NOMO-1 treated with DMSO at 0.1 percent for 48 hours (cell line): ENCODE measurements around the gene CRCP.
"Not testable (repeated sequence)": the region's sequence is repeated elsewhere in the genome, so short reads cannot be mapped to it uniquely, and the experiment has no call there.

Experiments
- DNase-seq: peaks from one replicate; lab custom pipeline; 2025; ENCODE audit not compliant: unreplicated experiment; lab: John Stamatoyannopoulos, UW

The CRCP gene

DNA sequence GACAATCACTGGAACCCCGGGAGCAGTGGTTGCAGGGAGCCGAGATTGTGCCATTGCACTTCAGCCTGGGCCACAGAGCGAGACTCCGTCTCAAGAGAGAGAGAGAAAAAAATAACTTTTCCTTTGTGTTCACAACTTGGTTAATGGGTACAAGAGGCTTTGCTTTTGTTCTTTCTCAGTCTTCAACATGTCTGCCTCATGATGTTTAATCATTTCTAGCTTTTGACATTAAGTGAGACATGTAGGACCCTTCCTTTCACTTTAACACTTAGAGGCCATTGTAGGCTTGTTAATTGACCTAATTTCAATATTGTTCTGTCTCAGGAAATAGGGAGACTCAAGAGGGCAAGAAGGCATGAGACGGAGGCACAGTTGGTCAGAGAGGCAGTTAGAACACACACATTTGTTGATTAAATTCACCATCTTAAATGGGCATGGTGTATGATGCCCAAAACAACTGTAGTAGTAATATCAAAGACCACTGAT, 9.3 kb upstream of the CRCP start:
- DNase-seq: no peak

GRCh38 chr7:66108410-66108809, 6.2 kb upstream of the CRCP start:
- not testable (repeated sequence) for DNase-seq

GRCh38 chr7:66110856-66111255, 3.8 kb upstream of the CRCP start:
- no peak for DNase-seq

DNA sequence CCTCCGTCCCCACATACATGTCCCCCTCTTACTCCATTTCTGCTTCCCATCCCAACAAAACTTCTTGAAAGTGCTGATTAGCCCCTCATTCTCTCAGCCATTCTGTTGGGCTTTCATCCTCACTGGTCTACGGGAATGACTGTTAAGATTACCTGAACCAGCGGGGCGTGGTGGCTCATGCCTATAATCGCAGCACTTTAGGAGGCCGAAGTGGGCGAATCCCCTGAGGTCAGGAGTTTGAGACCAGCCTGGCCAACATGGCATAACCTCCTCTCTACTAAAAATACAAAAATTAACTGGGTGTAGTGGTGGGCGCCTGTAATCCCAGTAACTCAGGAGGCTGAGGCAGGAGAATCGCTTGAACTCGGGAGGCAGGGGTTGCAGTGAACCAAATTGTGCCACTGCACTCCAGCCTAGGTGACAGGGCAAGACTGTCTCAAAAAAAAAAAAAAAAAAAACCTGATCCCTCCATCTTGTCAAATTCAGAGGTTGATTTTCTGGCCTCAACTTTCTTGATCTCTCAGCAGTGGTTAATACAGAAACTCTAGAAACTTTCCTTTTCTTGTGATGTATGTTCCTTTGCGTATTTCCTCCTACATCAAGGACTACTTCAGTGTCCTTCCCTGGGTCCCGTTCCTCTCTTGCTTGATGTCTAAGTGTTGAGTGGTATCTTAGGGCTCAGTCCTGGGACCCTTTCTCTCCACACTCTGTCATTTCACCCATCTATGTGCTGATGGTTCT, 2.2 kb downstream of the CRCP start:
- DNase-seq: not testable (repeated sequence)

DNA sequence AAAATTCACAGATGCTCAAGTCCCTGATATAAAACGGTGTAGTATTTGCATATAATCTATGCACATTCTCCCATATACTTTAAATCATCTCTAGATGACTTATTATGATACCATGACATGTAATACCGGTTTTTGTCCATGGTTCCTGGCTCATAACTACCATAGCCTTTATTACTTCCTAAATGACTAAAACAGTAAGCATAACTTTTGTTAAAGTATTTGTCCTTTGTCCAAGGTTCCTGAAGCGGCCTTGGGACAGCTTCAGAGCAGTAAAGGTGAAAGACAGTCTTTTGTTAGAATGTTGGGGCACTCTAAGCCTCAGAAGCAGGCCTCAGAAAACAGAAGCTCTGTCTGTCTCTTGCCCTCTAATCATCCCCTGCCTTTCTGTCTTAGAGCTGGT, 4.0 kb downstream of the CRCP start:
- no peak for DNase-seq

DNA sequence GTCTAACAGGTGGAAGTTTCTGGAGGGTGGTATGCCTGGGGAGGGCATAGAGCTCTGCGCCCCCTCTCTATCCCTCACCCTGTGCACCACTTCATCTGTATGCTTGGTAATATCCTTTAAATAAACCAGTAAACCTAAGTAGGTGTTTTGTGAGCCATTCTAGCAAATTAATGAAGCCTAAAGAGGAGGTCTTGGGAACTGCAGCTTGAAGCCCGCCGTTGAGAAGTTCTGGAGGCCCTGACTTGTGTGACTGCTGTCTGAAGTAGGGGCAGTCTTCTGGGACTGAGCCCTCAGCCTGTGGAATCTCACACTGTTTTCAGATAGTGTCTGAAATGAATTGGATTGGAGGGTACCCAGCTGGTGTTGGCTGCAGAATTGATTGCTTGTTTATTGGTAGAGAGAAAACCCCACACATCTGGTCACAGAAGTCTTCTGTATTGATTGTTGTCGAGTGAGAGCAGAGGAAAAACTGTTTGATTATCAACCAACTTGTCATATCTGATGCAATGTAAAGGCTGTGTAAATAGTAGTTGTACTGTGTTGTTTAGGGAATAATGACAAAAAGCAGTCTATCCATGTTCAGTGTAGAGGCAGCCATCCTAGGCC, 4.7 kb downstream of the CRCP start:
- no peak for DNase-seq

- no peak for DNase-seq
Measured at GRCh38 chr7:66123175-66123528, 8.5 kb downstream of the CRCP start.

DNA sequence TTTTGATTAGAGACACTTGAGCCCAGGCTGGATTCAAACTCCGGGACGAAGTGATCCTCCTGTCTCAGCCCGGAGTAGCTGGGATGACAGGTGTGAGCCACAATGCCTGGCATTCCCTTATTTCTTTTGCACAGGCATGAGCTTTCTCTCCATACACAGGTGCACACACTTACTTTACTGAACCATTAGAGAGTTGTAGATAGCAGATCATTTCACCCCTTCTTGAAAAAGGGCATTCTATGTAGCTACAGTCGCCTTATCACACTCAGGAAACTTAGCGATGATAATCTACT, 9.9 kb downstream of the CRCP start:
- not testable (repeated sequence) for DNase-seq

DNA sequence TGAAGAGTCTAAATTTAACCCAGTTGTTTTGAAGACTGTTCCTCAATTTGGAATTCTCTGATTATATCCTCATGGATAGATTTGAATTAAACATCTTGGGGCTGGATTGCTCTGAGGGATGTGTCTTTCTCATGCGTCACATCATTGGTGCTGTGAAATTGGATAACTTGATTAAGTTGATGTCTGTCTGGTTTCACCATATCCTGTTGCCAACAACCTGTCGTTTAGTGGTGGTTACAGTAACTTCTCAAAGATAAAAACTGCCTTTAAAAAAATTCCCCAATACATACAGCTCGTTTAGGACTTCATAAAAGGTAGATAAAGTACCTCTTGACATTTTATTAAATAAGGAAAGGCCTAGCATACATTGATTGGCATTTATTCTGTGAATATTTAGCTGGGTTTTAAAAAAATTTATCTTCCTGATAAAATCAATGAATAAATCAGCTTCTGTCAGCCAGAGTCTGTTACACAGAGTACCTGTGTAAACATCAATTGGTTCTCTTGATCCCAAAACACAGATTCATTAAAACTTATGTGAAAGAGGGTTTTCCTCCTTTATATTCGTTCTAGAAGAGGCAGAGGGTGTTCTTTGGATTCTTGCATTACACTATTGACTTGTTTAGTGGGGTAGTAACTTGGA, 10.5 kb downstream of the CRCP start:
- DNase-seq: peak; percentile 26

DNA sequence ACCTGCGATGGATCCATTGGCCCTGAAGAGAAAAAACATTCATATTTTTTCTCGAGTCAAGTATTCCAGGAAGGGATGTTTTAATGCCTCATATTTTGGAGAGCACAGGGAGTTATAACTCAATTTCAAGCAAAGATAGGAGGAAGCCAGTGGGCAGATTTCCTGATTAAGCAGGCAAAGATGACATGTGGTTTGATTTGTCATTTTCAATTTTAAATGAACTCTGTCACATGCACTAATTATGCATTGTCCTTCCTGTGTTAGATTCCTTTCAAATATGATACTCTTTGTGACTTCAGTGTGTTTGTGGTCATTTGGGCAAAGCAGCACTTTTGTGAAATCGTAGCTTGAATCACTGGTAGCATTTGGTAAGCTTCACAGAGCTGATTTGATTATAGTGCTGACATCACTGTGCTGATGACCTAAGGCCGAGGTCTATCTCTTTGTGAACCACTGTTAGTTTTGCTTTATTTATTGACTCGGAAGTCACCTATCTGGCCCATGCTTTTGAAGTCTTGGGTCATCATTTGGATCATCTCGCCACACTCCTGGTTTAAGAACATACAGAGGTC, 11.2 kb downstream of the CRCP start:
- DNase-seq: not testable (repeated sequence)

DNA sequence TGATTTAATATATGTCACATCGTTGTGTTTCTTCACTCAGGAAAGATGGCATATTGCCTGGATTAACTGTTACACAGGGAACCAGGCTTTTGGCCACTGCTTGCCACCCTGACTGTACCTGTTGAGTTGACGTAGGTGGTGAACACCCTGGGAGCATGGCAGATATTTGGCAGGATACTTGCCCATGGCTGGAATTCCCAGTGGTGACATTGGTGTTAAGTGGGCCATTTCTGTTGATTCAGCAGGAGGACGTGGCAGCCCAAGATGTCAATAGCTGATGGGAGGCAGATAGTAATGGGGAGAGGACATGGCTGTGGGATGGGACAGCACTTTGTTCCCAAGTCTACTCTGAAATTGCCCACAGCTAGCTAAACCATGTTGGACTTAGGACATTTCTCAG, 12.5 kb downstream of the CRCP start:
- not testable (repeated sequence) for DNase-seq

GRCh38 chr7:66138994-66139752, 24.5 kb downstream of the CRCP start:
- no peak for DNase-seq

- DNase-seq: no peak
Measured at GRCh38 chr7:66140924-66141323, 26.3 kb downstream of the CRCP start.

GRCh38 chr7:66142334-66142733, 27.7 kb downstream of the CRCP start:
- DNase-seq: no peak

- DNase-seq: no peak
Measured at GRCh38 chr7:66142996-66143395, 28.3 kb downstream of the CRCP start.

DNA sequence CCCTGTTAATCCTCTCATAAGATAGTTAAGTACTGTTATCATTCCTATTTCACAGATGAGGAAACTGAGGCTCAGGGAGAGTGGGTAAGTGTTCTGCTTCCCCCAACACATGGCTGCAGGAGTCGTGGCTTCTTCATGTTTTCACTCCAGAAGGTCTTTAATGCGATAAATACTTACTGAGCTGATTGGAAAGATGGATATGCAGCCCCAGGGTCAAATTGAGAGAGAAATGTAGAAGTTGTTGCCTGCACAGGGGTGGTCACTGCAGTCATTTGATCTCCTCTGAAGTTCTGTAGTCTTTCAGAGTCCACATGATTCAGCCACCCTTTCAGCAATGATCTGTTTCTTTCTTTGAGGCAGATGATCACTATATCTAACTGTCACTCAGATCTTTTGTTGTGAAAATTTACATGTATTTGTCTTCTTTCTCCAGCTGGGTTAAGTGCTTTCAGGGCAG, 29.3 kb downstream of the CRCP start:
- no peak for DNase-seq

- no peak for DNase-seq
Measured at GRCh38 chr7:66145400-66146104, 30.9 kb downstream of the CRCP start.

DNA sequence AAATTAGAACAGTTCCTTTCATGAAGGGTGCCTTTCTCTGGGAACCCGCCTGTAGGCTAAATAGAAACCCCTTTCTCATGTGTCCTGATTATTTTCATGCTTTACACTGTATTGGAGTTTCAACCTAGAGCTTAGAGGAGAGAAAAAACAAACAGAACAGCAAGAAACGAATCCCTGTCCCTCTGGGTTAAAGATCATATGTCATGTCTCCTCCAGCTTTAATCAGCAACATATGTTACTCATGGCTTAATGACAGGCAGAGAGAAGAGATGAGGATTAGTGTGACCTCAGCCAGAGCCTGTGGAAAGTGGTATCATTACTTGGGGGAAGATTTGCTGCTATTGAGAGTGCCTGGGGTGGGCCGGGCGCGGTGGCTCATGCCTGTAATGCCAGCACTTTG, 32.1 kb downstream of the CRCP start:
- no peak for DNase-seq

DNA sequence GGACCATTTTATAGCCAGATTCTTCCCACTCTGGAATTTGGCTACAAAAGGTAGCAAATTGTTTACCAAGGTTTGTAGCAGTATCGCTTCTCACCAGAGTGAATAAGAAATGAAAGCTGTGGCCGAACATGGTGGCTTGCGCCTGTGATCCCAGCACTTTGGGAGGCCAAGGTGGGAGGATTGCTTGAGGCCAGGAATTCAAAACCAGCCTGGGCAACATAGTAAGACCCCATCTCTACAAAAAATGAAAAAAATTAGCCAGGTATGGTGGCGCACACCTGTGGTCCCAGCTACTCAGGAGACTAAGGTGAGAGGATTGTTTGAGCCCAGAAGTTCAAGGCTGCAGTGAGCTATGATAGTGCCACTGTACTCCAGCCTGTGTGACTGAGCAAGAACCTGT, 33.0 kb downstream of the CRCP start:
- not testable (repeated sequence) for DNase-seq

DNA sequence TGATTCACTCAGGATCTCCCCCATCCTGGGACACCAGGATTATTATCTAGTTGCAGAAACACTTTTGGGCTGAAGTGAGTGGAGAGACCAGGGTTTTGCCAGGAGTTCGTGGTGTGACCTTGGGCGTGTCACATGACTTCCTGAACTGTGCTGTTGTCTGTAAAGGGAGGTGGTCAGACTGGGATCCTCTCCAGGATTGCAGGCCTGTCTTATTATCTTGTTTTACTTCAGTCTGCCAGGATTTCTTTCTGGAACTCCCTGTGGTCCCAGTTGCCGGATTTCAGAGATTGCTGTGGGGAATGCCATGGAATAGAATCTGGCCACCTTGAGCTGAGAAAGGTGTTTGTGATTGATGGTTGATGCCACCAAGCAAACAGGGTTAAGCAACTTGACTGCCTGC, 35.8 kb downstream of the CRCP start:
- no peak for DNase-seq
